SJSA1 (cell line): ENCODE measurements around the gene RPRD2. TPM values are rescaled to one million over a fixed set of nuclear protein-coding genes. Genes with fewer than 3 reads are reported as not detected.
"Not testable (repeated sequence)": the region's sequence is repeated elsewhere in the genome, so short reads cannot be mapped to it uniquely, and the experiment has no call there.

Experiments used
- DNase-seq, 2 experiments: peaks; one replicate each; pipeline ENCODE4 v3.0.0-alpha.2; 2015 to 2020; ENCODE audit warnings: low spot score in 2 of 2, low read depth in 1 of 2
- H3K27ac ChIP-seq: fragments of 250-450 bp; sonication (Bioruptor Pico); 2 replicates; pipeline ENCODE4 v1.5.1; 2020; ENCODE audit warnings: mild to moderate bottlenecking, moderate library complexity
- H3K27me3 ChIP-seq: fragments of 250-450 bp; sonication (Bioruptor Pico); replicated peaks from 2 replicates; pipeline ENCODE4 v1.5.1; 2020; ENCODE audit warnings: mild to moderate bottlenecking, moderate library complexity
- H3K36me3 ChIP-seq: fragments of 250-450 bp; sonication (Bioruptor Pico); 2 replicates; pipeline ENCODE4 v1.5.1; 2020; ENCODE audit warnings: mild to moderate bottlenecking
- H3K4me1 ChIP-seq: fragments of 250-450 bp; sonication (Bioruptor Pico); replicated peaks from 2 replicates; pipeline ENCODE4 v1.6.1; 2021; ENCODE audit warnings: mild to moderate bottlenecking
- H3K4me3 ChIP-seq: fragments of 250-450 bp; sonication (Bioruptor Pico); 2 replicates; pipeline ENCODE4 v1.5.1; 2020; ENCODE audit warnings: mild to moderate bottlenecking
- H3K9me3 ChIP-seq: fragments of 250-450 bp; sonication (Bioruptor Pico); replicated peaks from 2 replicates; pipeline ENCODE4 v1.5.1; 2020; ENCODE audit warnings: mild to moderate bottlenecking
- total RNA-seq: library from RNA; depleted of rRNA; stranded (reverse); fragments of >200 nt; shearing (Covaris generic); gene quantifications from 2 replicates; pipeline ENCODE4 v1.2.3, GENCODE V29; 2014; rRNA removed

The RPRD2 gene
- 3.9 and 9.9 TPM in 2 replicates for total RNA-seq

DNA sequence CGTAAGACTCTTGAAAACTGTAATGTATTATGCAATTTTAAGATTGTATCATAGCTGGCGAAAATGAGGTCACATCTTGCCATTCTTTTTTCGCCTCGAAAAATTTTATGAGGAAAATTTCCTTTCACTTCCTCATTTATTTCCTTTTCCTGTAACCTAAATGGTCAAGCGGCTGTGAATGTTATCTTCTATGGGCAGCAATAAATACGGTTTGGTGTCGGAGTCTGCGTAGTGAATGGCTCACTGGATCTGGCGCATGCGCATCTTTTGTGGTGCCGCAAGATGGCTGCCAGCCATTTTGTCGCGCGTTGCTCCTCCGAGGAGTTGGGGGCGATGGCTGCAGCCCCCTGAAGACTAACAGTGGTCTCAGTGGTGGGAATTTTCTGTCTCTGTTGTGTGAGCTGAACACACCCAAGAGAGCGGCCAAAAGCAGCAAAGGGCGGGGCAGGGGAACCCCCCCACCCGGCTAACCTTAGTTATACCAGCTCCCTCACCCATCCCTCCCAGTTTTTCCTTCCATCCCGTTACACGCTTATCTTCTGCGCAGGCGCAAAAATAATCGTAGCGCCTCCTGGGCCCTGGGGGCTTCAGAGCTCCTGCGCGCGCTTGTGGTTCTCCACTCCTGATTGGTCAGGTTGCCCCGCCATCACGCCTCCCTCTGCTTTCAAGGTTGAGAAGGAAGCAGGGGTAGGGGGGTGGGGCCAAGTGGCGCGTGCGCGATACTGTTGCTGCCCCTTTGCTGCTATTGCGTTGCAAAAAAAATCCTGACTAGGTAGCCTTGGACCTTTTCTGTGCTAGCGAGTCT lies at the start of gene RPRD2:
Gene RPRD2, plus strand, starts transcription at position 722 of the 805 bp plus-strand sequence. CDS start 568 bp downstream, outside the sequence.
- Histone ChIP-seq H3K27ac (peak within 1 kb of the TSS; percentile 89), H3K36me3 (no peaks in the 10 kb centered on the region)

DNA sequence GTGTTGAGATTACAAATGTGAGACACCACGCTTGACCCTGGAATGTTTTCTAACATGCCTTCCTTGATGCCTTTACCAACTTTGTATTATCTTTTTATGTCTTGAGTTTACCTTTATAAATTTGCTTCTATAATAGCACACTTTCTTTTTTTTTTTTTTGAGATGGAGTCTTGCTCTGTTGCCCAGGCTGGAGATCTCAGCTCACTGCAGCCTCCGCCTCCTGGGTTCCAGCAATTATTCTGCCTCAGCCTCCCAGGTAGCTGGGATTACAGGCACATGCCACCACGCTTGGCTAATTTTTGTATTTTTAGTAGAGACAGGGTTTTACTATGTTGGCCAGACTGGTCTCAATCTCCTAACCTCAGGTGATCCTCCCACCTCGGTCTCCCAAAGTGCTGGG lies 49.3 kb upstream of the RPRD2 start:
- not testable (repeated sequence) for H3K4me1 ChIP-seq, H3K4me3 ChIP-seq, H3K27me3 ChIP-seq, DNase-seq, H3K36me3 ChIP-seq, H3K9me3 ChIP-seq, H3K27ac ChIP-seq

More for the DNA sequence above, at the start of gene RPRD2:
- Histone ChIP-seq H3K4me1 (peaks cover 20% of the 10 kb centered on the region), H3K27me3 (no peaks in the 10 kb centered on the region), H3K9me3 (no peaks in the 10 kb centered on the region), H3K4me3 (peak within 1 kb of the TSS; percentile 46)
- DNase-seq, result peak; percentile 100

DNA sequence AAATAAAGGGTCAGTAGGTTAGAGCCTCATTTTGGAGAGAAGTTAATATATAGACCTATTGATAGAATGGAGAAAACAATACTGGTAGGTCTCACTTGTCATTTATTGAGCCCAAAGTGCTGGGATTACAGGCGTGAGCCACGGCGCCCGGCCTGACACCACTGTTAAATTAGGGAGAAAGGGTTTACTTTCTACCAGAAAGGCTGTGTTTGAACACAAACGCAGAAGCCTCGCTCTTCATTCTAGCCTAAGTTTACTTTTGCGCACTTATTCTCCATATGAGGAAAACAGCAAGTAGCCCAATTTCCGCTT lies 43.3 kb upstream of the RPRD2 start:
- peaks cover 5% of the 10 kb centered on the region for H3K4me1 ChIP-seq
- H3K36me3 ChIP-seq, result peaks cover 32% of the 10 kb centered on the region
- H3K4me3 ChIP-seq, result peak overlapping the region; percentile 58
- no peaks in the 10 kb centered on the region; the same call in 1 of the 2 replicates for H3K9me3 ChIP-seq
- peak overlapping the region; percentile 53 for H3K27ac ChIP-seq
- no peaks in the 10 kb centered on the region for H3K27me3 ChIP-seq
- no peak for DNase-seq

DNA sequence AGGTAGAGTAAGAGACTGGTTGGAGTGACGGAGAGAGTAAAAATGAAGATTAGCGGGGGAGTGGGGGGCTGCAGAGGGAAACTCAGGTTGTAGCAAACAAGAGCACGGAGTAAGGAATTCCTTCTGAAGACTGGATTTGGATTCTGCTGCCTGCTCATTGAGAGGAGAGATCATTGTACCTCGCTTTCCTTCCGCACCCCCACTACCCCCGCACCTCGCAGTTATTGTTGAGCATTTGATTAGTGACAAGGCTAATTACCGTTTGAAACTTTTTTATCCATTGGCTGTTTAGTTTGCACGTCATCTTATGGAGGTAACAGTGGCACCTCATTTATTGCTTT lies 42.2 kb upstream of the RPRD2 start:
- no peak for DNase-seq
- Histone ChIP-seq H3K4me1 (peaks cover 5% of the 10 kb centered on the region), H3K27ac (peak overlapping the region; percentile 53), H3K36me3 (peaks cover 44% of the 10 kb centered on the region), H3K9me3 (no peaks in the 10 kb centered on the region; the same call in 1 of the 2 replicates), H3K27me3 (no peaks in the 10 kb centered on the region), H3K4me3 (peak overlapping the region; percentile 58)

DNA sequence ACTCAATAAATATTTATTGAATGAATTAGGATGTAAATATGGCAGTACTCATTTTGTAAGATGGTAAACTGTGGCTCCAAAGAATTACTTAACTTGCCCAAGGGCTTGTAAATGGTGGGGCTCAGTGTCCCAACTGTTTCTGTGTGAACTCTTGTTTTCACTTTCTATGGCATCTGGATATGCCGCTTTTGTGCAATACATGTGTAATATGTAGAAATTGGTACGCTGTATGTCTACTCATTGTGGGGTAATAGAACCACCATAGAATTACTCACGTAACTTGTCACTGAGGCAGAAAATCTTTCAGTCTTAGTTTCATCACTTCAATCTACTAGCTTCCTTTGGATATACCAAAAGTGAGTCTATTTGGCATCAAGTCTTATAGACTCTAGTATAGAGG lies 41.6 kb upstream of the RPRD2 start:
- Histone ChIP-seq H3K9me3 (no peaks in the 10 kb centered on the region; the same call in 1 of the 2 replicates), H3K36me3 (peaks cover 49% of the 10 kb centered on the region), H3K4me1 (peaks cover 5% of the 10 kb centered on the region), H3K4me3 (peak overlapping the region; percentile 58), H3K27me3 (no peaks in the 10 kb centered on the region), H3K27ac (no peak overlapping the region)
- no peak for DNase-seq

DNA sequence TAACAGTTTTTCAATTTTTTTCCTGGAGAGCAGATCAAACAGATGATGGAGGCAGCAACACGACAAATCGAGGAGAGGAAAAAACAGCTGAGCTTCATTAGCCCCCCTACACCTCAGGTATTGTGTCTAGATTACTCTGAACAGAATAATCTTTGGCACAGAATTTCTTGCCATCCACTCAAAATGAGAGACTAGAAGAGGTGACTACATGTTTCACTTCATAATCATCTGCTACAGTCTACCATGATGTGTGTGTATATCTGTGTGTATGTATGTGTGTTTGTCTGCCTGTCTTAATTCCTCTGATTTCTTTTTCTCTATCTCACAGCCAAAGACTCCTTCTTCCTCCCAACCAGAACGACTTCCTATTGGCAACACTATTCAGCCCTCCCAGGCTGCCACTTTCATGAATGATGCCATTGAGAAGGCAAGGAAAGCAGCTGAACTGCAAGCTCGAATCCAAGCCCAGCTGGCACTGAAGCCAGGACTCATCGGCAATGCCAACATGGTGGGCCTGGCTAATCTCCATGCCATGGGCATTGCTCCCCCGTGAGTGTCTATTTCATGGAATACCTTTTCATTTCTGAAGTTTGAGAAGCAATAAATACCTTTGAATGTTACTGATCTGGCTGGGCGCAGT lies 31.2 kb upstream of the RPRD2 start:
- DNase-seq, result no peak
- H3K4me3 ChIP-seq, result no peak overlapping the region
- H3K9me3 ChIP-seq, result no peaks in the 10 kb centered on the region
- no peaks in the 10 kb centered on the region for H3K4me1 ChIP-seq
- no peaks in the 10 kb centered on the region for H3K27me3 ChIP-seq
- H3K36me3 ChIP-seq, result peaks cover 79% of the 10 kb centered on the region
- H3K27ac ChIP-seq, result no peak overlapping the region

DNA sequence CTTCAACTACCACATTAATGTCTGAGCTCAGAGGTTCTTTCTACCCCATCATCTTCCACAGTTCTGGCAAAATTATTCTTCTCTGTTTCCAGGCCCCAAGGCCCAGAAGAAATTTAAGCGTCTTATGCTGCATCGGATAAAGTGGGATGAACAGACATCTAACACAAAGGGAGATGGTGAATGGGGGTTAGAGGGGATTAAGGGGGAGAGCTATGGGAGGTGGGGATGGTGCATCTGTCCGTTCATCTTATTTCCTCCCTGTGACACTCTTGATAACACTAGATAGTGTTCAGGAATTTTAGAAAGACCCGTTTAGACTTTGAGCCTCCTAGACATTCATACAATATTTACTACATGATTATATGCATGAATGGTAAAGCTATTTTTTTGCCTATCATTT lies 17.6 kb upstream of the RPRD2 start:
- H3K27me3 ChIP-seq, result no peaks in the 10 kb centered on the region; the same call in 1 of the 2 replicates
- peaks cover 89% of the 10 kb centered on the region for H3K36me3 ChIP-seq
- DNase-seq, result no peak

DNA sequence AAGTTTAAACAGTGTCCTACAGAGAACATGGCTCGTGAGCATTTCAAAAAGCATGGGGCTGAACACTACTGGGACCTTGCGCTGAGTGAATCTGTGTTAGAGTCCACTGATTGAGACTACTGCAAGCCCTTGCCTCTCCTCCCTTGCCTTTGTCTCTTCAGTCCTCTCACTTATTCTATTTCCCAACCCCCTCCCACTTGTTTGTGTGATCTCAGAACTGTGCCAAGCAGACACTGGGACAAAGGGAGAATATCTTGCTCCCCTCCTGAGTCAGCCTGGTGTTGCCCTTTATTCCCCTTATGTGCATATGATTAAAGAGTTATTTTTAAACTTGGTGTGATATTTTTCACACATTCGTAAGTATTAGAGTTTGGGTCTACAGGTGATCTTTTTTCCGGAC lies 11.1 kb upstream of the RPRD2 start:
- Histone ChIP-seq H3K36me3 (peaks cover 69% of the 10 kb centered on the region), H3K27ac (no peak overlapping the region), H3K9me3 (no peaks in the 10 kb centered on the region), H3K4me3 (no peak overlapping the region), H3K27me3 (no peaks in the 10 kb centered on the region; the same call in 1 of the 2 replicates), H3K4me1 (no peaks in the 10 kb centered on the region)
- DNase-seq, result no peak

More for the DNA sequence above, 17.6 kb upstream of the RPRD2 start:
- Histone ChIP-seq H3K4me1 (no peaks in the 10 kb centered on the region), H3K9me3 (no peaks in the 10 kb centered on the region), H3K27ac (no peak overlapping the region), H3K4me3 (no peak overlapping the region)

DNA sequence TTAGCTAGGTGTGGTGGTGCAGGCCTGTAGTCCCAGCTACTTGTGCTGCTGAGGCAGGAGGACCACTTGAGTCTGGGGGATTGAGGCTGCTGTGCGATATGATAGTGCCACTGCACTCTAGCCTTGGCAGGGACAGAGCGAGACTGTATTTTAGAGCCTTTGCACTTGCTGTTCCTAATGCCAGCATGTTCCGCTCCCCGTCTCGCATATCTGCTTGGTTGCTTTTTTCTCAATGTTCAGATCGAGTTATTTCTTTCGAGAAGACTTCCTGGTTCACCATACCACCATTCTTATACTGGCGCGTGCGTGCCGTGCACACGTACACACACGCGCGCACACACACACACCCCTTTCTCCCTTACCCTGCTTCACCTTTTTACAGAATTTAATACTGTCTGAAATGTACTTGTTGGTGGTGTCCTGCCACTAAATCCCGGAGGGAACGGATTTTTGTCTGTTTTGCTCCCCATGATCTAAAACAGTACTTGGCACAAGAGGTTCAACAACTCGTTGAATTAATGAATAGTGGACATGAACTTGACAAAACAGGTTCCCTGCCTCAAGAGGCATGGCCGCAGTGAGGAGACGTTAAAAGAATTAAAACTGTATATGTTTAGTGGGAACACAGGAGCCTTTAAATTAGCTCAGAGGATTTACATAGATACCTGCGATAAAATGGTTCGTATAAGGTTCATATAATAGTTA lies 1.1 kb upstream of the RPRD2 start:
- Histone ChIP-seq H3K4me1 (peaks cover 20% of the 10 kb centered on the region), H3K27ac (peak overlapping the region; percentile 89), H3K27me3 (no peaks in the 10 kb centered on the region), H3K4me3 (peak overlapping the region; percentile 46), H3K36me3 (no peaks in the 10 kb centered on the region), H3K9me3 (no peaks in the 10 kb centered on the region)
- DNase-seq, result no peak

DNA sequence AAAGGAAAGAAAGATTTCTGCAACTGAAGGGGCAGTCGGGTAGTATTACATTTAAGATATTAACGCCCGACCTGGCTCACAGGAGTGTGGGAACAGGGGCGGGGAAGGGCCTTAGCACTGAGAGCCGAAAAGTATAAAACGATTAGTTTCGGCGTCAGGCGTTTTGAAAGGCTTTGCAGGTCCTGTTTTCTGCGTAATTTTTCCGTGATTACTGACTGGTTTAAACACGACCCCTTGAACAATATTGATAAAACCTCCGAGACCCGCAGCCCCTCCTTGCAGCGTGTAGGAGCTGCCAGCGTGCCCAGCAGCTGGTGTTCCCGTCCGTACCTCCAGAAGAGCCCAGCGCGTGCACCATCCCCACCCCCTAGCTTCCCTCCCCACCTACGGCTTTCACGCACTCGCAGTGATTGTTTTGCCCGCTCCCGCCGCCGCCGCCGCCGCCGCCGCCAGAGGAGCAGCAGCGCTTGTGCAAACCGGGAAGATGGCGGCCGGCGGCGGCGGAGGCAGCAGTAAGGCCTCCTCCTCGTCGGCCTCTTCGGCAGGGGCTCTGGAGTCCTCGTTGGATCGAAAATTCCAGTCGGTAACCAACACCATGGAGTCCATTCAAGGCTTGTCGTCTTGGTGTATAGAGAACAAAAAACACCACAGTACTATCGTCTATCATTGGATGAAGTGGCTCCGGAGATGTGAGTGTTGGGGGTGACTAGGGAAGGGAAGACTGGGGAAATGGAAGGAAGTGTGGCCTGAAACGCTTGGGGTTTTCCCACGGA lies 470 bp downstream of the RPRD2 start:
- Histone ChIP-seq H3K4me1 (peaks cover 20% of the 10 kb centered on the region), H3K4me3 (peak overlapping the region; percentile 46), H3K9me3 (no peaks in the 10 kb centered on the region), H3K36me3 (no peaks in the 10 kb centered on the region), H3K27me3 (no peaks in the 10 kb centered on the region), H3K27ac (peak overlapping the region; percentile 89)
- DNase-seq, result peak; percentile 74 to 85

DNA sequence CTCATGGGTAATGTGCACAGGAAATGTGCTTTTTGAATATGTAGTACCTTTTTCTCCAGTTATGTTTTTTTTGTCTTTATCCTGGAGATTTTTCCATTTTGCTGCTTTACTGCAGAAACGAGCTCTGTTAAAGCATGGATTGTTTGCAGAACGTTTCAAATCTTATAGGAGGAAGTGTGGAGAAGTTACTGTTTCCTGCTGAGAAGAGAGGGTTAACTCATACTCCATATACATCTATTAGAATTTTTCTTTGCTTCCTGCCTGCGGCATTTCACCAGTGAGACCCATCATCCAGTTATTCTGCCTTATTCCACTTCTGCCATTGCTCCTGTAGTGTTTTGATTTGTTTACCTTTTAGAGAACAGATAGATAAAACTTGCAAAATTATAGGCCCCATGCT lies 2.0 kb downstream of the RPRD2 start:
- Histone ChIP-seq H3K4me3 (peak overlapping the region; percentile 46), H3K27ac (no peak overlapping the region)
- peak in 1 of 2 experiments; percentile 12 for DNase-seq

DNA sequence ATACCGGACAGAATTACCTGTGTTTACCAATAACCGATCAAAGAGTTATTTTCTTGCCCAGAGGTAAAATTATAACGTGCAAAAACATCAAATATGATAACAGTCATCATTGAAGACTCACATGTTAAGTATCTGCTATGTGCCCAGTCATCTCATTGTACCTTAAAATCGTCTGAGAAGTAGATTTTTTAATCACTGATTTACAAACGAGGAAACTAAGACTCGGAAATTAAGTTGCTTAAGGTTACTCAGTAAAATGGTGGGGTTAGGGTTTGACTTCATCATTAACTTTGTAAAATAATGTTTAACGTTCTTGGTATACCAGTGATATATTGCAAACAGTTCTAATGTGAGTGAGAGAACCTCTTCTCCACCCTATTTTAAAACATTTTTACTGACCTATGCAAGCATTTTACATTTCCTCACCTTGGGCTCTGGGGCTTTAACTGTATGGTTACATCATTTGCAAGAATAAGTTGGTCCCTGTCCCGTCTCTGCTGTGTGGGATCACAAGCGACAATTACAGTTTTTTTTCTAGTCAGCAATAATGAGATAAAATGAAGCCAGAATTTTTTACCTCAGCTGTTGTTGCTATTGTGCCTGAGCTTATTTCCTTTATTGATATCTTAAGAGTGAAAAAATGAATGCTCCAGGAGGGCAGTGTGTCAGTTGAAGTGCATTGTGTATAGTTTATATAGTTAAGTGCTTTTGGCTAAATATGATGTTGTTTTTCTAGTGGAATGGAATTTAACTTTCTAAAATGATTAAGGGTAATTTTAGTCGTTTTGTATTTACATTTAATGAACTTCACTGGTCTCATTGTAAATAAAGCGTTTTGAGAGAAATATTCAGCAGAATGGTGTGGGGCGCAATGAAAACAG lies 2.7 kb downstream of the RPRD2 start:
- H3K27me3 ChIP-seq, result no peaks in the 10 kb centered on the region
- H3K4me1 ChIP-seq, result peaks cover 20% of the 10 kb centered on the region
- no peaks in the 10 kb centered on the region for H3K9me3 ChIP-seq
- H3K36me3 ChIP-seq, result no peaks in the 10 kb centered on the region
- H3K4me3 ChIP-seq, result peak overlapping the region; percentile 46
- peak in 1 of 2 experiments; percentile 11 for DNase-seq
- H3K27ac ChIP-seq, result no peak overlapping the region

More for the DNA sequence above, 2.0 kb downstream of the RPRD2 start:
- peaks cover 20% of the 10 kb centered on the region for H3K4me1 ChIP-seq
- H3K9me3 ChIP-seq, result no peaks in the 10 kb centered on the region
- H3K36me3 ChIP-seq, result no peaks in the 10 kb centered on the region
- H3K27me3 ChIP-seq, result no peaks in the 10 kb centered on the region
